HG03280 (cell line): ENCODE results near the gene SDR9C7.
"Not testable (repeated sequence)": the region's sequence is repeated elsewhere in the genome, so short reads cannot be mapped to it uniquely, and the experiment has no call there.

ENCODE experiments used
- ATAC-seq: cut with Tn5 transposase; IDR thresholded peaks from one replicate; pipeline ENCODE4 v1.9.1; 2021; ENCODE audit warnings: mild to moderate bottlenecking, moderate library complexity; ENCODE audit not compliant: unreplicated experiment

SDR9C7 gene

GRCh38 chr12:56879240-56880124 lies 54.7 kb downstream of the SDR9C7 start:
- not testable (repeated sequence) for ATAC-seq

GRCh38 chr12:56878010-56878339 lies 56.2 kb downstream of the SDR9C7 start:
- ATAC-seq, result no peak

- no peak for ATAC-seq
These were observed 56.8 kb downstream of the SDR9C7 start for GRCh38 chr12:56877195-56878009.

- no peak for ATAC-seq
These were observed 59.4 kb downstream of the SDR9C7 start for GRCh38 chr12:56874821-56875220.

GRCh38 chr12:56873382-56873781 lies 60.8 kb downstream of the SDR9C7 start:
- ATAC-seq, result no peak
